Measurements from ENCODE around the gene TAF1D.
"Not testable (repeated sequence)": the region's sequence is repeated elsewhere in the genome, so short reads cannot be mapped to it uniquely, and the experiment has no call there.

TAF1D gene

DNA sequence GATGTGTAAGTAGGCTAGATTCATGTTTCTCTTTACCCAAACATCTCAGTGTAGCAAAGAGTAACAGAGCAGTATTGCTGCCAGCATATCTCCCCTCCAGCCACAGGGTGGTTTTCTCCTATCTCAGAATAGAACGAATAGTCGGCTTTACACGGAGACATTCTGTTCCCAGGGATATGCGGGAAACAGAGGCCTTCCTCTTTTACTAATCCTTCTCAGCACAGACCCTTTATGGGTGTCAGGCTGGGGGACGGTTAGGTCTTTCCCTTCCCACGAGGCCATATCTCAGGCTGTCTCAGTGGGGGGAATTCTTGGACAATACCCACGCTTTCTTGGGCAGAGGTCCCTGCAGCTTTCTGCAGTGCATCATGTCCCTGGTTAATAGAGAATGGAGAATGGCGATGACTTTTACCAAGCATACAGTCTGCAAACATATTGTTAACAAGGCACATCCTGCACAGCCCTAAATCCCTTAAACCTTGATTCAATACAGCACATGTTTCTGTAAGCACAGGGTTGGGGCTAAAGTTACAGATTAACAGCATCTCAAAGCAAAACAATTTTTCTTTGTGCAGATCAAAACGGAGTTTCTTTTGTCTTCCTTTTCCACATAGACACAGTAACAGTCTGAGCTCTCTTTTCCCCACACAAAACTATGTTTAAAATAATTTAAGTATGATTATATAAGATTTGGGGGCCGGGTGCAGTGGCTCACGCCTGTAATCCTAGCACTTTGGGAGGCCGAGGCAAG lies 3.9 kb upstream of the TAF1D start:
- not testable (repeated sequence) for H3K14ac ChIP-seq (ENCODE audit: low read length); H3K4me1 ChIP-seq (ENCODE audit: control insufficient read depth in 2 of 2, insufficient read depth in 1 of 2, low read depth in 1 of 2, low read length in 2 of 2); H3K23ac ChIP-seq (ENCODE audit: low read depth, low read length, poor library complexity); H3K27me3 ChIP-seq (ENCODE audit: control insufficient read depth in 3 of 3, insufficient read depth in 3 of 3, low read depth in 1 of 3, low read length in 3 of 3); H3K79me1 ChIP-seq (ENCODE audit: low read depth, low read length); H3K4me2 ChIP-seq (ENCODE audit: insufficient read depth, low read length, poor library complexity, severe bottlenecking); H2AFZ ChIP-seq (ENCODE audit: low read length); H3K4me3 ChIP-seq (ENCODE audit: low read length in 2 of 2); H2BK12ac ChIP-seq (ENCODE audit: low read length); H2BK120ac ChIP-seq (ENCODE audit: low read depth, low read length); DNase-seq (ENCODE audit: low spot score); H2AK5ac ChIP-seq (ENCODE audit: low read depth, low read length); H2BK5ac ChIP-seq (ENCODE audit: low read length); H3K27ac ChIP-seq (replicated peaks; ENCODE audit: low read length); H3K4ac ChIP-seq (ENCODE audit: low read length); H4K91ac ChIP-seq (ENCODE audit: low read depth, low read length, poor library complexity); H2BK15ac ChIP-seq (ENCODE audit: low read length); H3K9me3 ChIP-seq (replicated peaks in 1 of 2; ENCODE audit: control insufficient read depth in 2 of 2, insufficient read depth in 1 of 2, low read depth in 1 of 2, low read length in 2 of 2); H4K8ac ChIP-seq (ENCODE audit: low read depth, low read length); H3K9ac ChIP-seq (ENCODE audit: low read depth, low read length, poor library complexity); H3K18ac ChIP-seq (ENCODE audit: low read length)
- no CpG with 5 or more reads among the region's 12 CpGs for WGBS, 2 donors (ENCODE audit: extremely low coverage in 2 of 2, insufficient read length in 2 of 2, insufficient replicate concordance in 1 of 2)
- H3K36me3 ChIP-seq (replicated peaks in 1 of 2; ENCODE audit: control insufficient read depth in 2 of 2, insufficient read depth in 2 of 2, low read length in 2 of 2) = peaks cover 0 to 22% of the 10 kb centered on the region in 2 donors

DNA sequence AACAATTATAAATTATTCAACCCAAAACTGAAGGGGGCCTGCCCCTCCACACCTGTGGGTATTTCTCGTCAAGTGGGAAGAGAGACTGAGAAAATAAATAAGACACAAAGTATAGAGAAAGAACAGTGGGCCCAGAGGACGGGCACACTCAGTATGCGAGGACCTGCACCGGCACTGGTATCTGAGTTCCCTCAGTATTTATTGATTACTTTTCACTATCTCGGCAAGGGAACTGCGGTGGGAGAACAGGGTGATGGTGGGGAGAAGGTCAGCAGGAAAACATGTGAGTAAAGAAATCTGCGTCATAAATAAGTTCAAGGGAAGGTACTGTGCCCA lies 3.3 kb upstream of the TAF1D start:
- Histone ChIP-seq H3K9ac (ENCODE audit: low read depth, low read length, poor library complexity) (no peak overlapping the region), H2BK120ac (ENCODE audit: low read depth, low read length) (no peak overlapping the region), H2BK12ac (ENCODE audit: low read length) (no peak overlapping the region), H2BK5ac (ENCODE audit: low read length) (no peak overlapping the region), H4K91ac (ENCODE audit: low read depth, low read length, poor library complexity) (no peak overlapping the region), H4K8ac (ENCODE audit: low read depth, low read length) (no peak overlapping the region), H3K4me2 (ENCODE audit: insufficient read depth, low read length, poor library complexity, severe bottlenecking) (no peak overlapping the region), H3K9me3 (replicated peaks in 1 of 2; ENCODE audit: control insufficient read depth in 2 of 2, insufficient read depth in 1 of 2, low read depth in 1 of 2, low read length in 2 of 2) (no peaks in the 10 kb centered on the region), H2AFZ (ENCODE audit: low read length) (no peak overlapping the region), H3K18ac (ENCODE audit: low read length) (no peak overlapping the region), H3K36me3 (replicated peaks in 1 of 2; ENCODE audit: control insufficient read depth in 2 of 2, insufficient read depth in 2 of 2, low read length in 2 of 2) (peaks cover 0 to 23% of the 10 kb centered on the region in 2 donors), H3K27ac (replicated peaks; ENCODE audit: low read length) (no peak overlapping the region), H3K4me1 (ENCODE audit: control insufficient read depth in 2 of 2, insufficient read depth in 1 of 2, low read depth in 1 of 2, low read length in 2 of 2) (peaks cover 0 to 4% of the 10 kb centered on the region in 2 donors), H3K79me1 (ENCODE audit: low read depth, low read length) (peaks cover 4% of the 10 kb centered on the region), H3K4me3 (ENCODE audit: low read length in 2 of 2) (no peak overlapping the region), H2AK5ac (ENCODE audit: low read depth, low read length) (no peak overlapping the region), H3K27me3 (ENCODE audit: control insufficient read depth in 3 of 3, insufficient read depth in 3 of 3, low read depth in 1 of 3, low read length in 3 of 3) (no peaks in the 10 kb centered on the region), H2BK15ac (ENCODE audit: low read length) (no peak overlapping the region), H3K23ac (ENCODE audit: low read depth, low read length, poor library complexity) (no peak overlapping the region), H3K4ac (ENCODE audit: low read length) (no peak overlapping the region), H3K14ac (ENCODE audit: low read length) (no peak overlapping the region)
- DNase-seq (ENCODE audit: low spot score) = no peak
- no CpG with 5 or more reads among the region's 7 CpGs for WGBS, 2 donors (ENCODE audit: extremely low coverage in 2 of 2, insufficient read length in 2 of 2, insufficient replicate concordance in 1 of 2)

DNA sequence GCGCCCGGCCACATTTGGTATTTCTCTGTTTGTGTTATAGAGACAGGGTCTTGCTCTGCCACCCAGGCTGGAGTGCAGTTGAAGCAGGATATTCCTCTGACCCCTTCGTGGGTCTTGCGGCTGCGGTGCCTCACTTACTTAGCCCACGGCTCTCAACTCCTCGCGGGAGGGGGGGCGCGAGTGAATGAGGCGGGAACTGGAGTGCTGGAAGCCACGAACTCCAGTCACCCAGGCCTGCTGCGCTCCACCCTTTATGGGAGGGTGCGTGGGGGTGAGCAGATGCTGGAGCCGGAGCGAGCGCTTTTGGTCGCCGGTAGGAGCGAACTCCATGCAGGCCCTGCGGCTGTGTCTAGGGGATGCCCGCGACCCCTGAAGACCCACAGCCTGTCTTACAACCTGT lies 2.0 kb upstream of the TAF1D start:
- H3K14ac ChIP-seq (ENCODE audit: low read length) = peak overlapping the region; percentile 33
- no peaks in the 10 kb centered on the region for H3K9me3 ChIP-seq (replicated peaks in 1 of 2; ENCODE audit: control insufficient read depth in 2 of 2, insufficient read depth in 1 of 2, low read depth in 1 of 2, low read length in 2 of 2)
- H4K8ac ChIP-seq (ENCODE audit: low read depth, low read length) = no peak overlapping the region
- no peak for DNase-seq (ENCODE audit: low spot score)
- no peak overlapping the region for H4K91ac ChIP-seq (ENCODE audit: low read depth, low read length, poor library complexity)
- peaks cover 3 to 16% of the 10 kb centered on the region in 2 donors for H3K4me1 ChIP-seq (ENCODE audit: control insufficient read depth in 2 of 2, insufficient read depth in 1 of 2, low read depth in 1 of 2, low read length in 2 of 2)
- no peak overlapping the region for H2BK15ac ChIP-seq (ENCODE audit: low read length)
- H3K27me3 ChIP-seq (ENCODE audit: control insufficient read depth in 3 of 3, insufficient read depth in 3 of 3, low read depth in 1 of 3, low read length in 3 of 3) = no peaks in the 10 kb centered on the region
- no peak overlapping the region for H3K9ac ChIP-seq (ENCODE audit: low read depth, low read length, poor library complexity)
- H2BK5ac ChIP-seq (ENCODE audit: low read length) = no peak overlapping the region
- H3K18ac ChIP-seq (ENCODE audit: low read length) = no peak overlapping the region
- no peak overlapping the region for H2BK120ac ChIP-seq (ENCODE audit: low read depth, low read length)
- H2AK5ac ChIP-seq (ENCODE audit: low read depth, low read length) = no peak overlapping the region
- peak overlapping the region; percentile 4 for H3K4me2 ChIP-seq (ENCODE audit: insufficient read depth, low read length, poor library complexity, severe bottlenecking)
- H2BK12ac ChIP-seq (ENCODE audit: low read length) = no peak overlapping the region
- no peak overlapping the region for H3K4me3 ChIP-seq (ENCODE audit: low read length in 2 of 2)
- no peak overlapping the region for H2AFZ ChIP-seq (ENCODE audit: low read length)
- no peak overlapping the region for H3K23ac ChIP-seq (ENCODE audit: low read depth, low read length, poor library complexity)
- peaks cover 4% of the 10 kb centered on the region for H3K79me1 ChIP-seq (ENCODE audit: low read depth, low read length)
- H3K4ac ChIP-seq (ENCODE audit: low read length) = no peak overlapping the region
- no CpG with 5 or more reads among the region's 23 CpGs for WGBS, 2 donors (ENCODE audit: extremely low coverage in 2 of 2, insufficient read length in 2 of 2, insufficient replicate concordance in 1 of 2)
- H3K27ac ChIP-seq (replicated peaks; ENCODE audit: low read length) = no peak overlapping the region
- peaks cover 3 to 30% of the 10 kb centered on the region in 2 donors for H3K36me3 ChIP-seq (replicated peaks in 1 of 2; ENCODE audit: control insufficient read depth in 2 of 2, insufficient read depth in 2 of 2, low read length in 2 of 2)

DNA sequence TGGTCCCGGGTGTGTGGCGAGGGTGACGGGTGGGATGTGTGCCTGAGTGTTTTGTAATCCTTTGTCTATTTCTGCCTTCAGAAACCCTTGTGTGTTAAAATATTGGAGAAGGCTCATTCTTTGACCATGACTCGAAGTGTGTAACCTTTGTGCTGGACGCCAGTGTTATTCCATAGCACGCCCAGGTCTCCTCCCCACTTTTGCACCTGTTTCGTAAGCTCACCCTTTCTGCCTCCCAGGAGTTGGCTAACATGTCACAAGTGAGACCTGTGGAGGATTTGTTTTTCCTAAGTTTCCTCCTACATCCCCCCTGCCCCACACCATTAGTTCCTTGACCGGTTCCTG lies 559 bp upstream of the TAF1D start:
- no peak overlapping the region for H2BK5ac ChIP-seq (ENCODE audit: low read length)
- H3K9me3 ChIP-seq (replicated peaks in 1 of 2; ENCODE audit: control insufficient read depth in 2 of 2, insufficient read depth in 1 of 2, low read depth in 1 of 2, low read length in 2 of 2) = no peaks in the 10 kb centered on the region
- H2BK15ac ChIP-seq (ENCODE audit: low read length) = no peak overlapping the region
- no peak overlapping the region for H3K27ac ChIP-seq (replicated peaks; ENCODE audit: low read length)
- H3K4ac ChIP-seq (ENCODE audit: low read length) = no peak overlapping the region
- H2BK12ac ChIP-seq (ENCODE audit: low read length) = no peak overlapping the region
- no peak for DNase-seq (ENCODE audit: low spot score)
- H3K9ac ChIP-seq (ENCODE audit: low read depth, low read length, poor library complexity) = no peak overlapping the region
- H3K23ac ChIP-seq (ENCODE audit: low read depth, low read length, poor library complexity) = no peak overlapping the region
- peak overlapping the region; percentile 81 to 96 for H3K4me3 ChIP-seq (ENCODE audit: low read length in 2 of 2)
- H2BK120ac ChIP-seq (ENCODE audit: low read depth, low read length) = no peak overlapping the region
- H2AFZ ChIP-seq (ENCODE audit: low read length) = peak overlapping the region; percentile 91
- H3K4me1 ChIP-seq (ENCODE audit: control insufficient read depth in 2 of 2, insufficient read depth in 1 of 2, low read depth in 1 of 2, low read length in 2 of 2) = peaks cover 3 to 22% of the 10 kb centered on the region in 2 donors
- peak overlapping the region; percentile 38 for H3K4me2 ChIP-seq (ENCODE audit: insufficient read depth, low read length, poor library complexity, severe bottlenecking)
- H4K91ac ChIP-seq (ENCODE audit: low read depth, low read length, poor library complexity) = no peak overlapping the region
- no CpG with 5 or more reads among the region's 8 CpGs for WGBS, 2 donors (ENCODE audit: extremely low coverage in 2 of 2, insufficient read length in 2 of 2, insufficient replicate concordance in 1 of 2)
- H3K36me3 ChIP-seq (replicated peaks in 1 of 2; ENCODE audit: control insufficient read depth in 2 of 2, insufficient read depth in 2 of 2, low read length in 2 of 2) = peaks cover 5 to 44% of the 10 kb centered on the region in 2 donors
- H3K18ac ChIP-seq (ENCODE audit: low read length) = no peak overlapping the region
- no peaks in the 10 kb centered on the region for H3K27me3 ChIP-seq (ENCODE audit: control insufficient read depth in 3 of 3, insufficient read depth in 3 of 3, low read depth in 1 of 3, low read length in 3 of 3)
- no peak overlapping the region for H3K14ac ChIP-seq (ENCODE audit: low read length)
- H2AK5ac ChIP-seq (ENCODE audit: low read depth, low read length) = no peak overlapping the region
- H4K8ac ChIP-seq (ENCODE audit: low read depth, low read length) = no peak overlapping the region
- peaks cover 4% of the 10 kb centered on the region for H3K79me1 ChIP-seq (ENCODE audit: low read depth, low read length)

Measured in neuronal stem cell (in vitro differentiated cells).